LNCaP clone FGC (cell line): Measurements from ENCODE around the gene BACH2.
A peak's percentile ranks its signal among the peaks of the same experiment; 100 is the strongest.

Experiments used
- DNase-seq: peaks from one replicate; pipeline ENCODE4 v3.0.0-alpha.2; 2011; ENCODE audit warnings: low read depth
- H3K4me3 ChIP-seq: 2 replicates; pipeline ENCODE4 v1.5.1; 2011; ENCODE audit warnings: mild to moderate bottlenecking, low read depth, low read length, control low read depth
- TF ChIP-seq, protein P1 (sequence below): IDR thresholded peaks from 2 replicates; pipeline ENCODE4 v1.5.1; 2012; ENCODE audit warnings: mild to moderate bottlenecking; ENCODE audit not compliant: control insufficient read depth, insufficient read depth; ENCODE audit errors: extremely low read depth

Gene BACH2

DNA sequence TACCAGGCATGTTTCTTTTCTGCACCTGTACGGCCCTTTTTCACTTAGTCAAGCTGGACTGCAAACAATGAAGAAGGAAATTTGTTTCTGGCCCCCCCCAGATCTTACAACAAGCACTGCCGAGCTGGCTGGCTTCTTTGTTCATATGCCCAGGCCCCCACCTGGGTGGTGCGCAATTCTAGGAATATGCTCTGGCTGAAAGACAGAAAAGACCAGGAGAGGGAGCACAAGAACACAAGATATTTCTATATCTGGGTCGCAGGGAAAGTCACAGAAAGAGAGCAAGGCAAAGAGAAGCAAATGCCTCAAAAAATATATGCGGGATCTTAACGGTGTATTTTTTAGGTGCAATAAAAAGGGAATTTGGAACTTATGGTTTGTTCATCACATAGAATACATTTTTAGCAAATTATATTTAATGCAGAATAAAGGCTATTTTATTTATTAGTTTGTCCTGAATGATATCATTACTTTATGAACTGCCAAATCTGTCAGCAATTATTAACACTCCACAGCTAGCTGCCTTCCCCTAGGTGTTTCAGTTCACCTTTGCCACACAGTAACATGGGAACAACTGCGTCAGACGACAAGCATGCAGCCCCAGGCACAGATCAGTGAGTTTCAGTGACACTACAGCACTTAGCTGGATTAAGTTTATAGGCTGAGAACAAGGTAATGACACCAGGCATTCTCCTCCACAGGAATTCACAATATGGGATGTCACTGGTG, 325.9 kb downstream of the BACH2 start:
- H3K4me3 ChIP-seq = no peak overlapping the region
- no peak for DNase-seq
- TF ChIP-seq, protein P1, sequence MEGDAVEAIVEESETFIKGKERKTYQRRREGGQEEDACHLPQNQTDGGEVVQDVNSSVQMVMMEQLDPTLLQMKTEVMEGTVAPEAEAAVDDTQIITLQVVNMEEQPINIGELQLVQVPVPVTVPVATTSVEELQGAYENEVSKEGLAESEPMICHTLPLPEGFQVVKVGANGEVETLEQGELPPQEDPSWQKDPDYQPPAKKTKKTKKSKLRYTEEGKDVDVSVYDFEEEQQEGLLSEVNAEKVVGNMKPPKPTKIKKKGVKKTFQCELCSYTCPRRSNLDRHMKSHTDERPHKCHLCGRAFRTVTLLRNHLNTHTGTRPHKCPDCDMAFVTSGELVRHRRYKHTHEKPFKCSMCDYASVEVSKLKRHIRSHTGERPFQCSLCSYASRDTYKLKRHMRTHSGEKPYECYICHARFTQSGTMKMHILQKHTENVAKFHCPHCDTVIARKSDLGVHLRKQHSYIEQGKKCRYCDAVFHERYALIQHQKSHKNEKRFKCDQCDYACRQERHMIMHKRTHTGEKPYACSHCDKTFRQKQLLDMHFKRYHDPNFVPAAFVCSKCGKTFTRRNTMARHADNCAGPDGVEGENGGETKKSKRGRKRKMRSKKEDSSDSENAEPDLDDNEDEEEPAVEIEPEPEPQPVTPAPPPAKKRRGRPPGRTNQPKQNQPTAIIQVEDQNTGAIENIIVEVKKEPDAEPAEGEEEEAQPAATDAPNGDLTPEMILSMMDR = peak; percentile 49

DNA sequence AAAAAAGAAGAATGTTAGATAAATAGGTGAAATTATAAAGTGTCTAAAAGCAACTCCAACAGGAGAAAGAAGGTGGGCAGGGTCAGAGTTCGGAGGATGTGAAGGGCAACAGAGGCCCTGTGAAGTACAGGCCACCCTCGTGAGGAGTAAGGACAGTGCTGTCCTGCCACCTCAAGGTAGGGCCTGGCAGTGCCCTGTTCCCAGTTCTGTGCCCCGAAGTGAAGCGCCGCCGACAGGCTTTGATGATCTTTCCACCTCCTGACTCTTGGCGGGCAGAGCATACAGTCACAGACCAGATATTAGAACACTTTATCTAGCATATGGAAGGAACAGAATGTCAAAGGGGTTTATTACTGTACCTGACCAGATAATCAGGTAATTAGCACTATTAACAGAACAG, 326.6 kb downstream of the BACH2 start:
- no peak overlapping the region for H3K4me3 ChIP-seq
- DNase-seq = no peak
- TF ChIP-seq, protein P1 = 0 out of 2 replicates have a peak, but pooled peaks have one; percentile 12

DNA sequence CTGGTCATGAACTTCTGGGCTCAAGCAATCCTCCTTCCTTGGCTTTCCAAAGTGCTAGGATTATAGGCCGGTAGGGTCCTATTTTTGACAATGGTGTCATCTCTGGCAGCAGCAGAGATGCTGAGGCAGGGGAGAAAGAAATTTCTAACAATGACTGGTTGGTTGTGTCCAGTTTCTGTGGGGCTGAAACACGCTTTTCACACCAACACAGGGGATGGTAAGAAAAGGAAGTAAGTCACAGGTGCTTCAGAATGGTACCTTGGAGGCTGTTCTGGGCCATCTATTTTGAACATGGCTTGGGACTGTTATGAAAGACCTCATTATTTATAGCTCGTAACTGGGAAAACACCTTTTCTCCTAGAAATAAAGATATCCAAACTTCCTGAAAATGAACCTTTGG, 329.7 kb downstream of the BACH2 start:
- no peak for DNase-seq
- no peak overlapping the region for H3K4me3 ChIP-seq
- TF ChIP-seq, protein P1 = no peak

DNA sequence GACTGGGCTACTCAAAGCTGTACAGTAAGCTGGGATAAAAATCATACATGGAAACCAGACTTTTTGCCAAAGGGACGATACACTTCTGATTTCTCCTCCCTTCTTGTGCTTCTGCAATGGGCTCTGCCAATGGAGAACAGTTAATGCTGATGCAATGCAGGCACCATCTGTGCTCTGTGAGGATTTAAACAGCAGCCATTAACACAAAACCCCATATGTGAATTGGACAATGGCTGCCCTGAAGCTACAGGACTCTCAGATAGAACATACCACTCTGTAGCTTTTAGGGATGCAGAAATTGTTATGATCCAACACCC, 330.5 kb downstream of the BACH2 start:
- no peak for DNase-seq
- TF ChIP-seq, protein P1 = no peak
- H3K4me3 ChIP-seq = no peak overlapping the region

DNA sequence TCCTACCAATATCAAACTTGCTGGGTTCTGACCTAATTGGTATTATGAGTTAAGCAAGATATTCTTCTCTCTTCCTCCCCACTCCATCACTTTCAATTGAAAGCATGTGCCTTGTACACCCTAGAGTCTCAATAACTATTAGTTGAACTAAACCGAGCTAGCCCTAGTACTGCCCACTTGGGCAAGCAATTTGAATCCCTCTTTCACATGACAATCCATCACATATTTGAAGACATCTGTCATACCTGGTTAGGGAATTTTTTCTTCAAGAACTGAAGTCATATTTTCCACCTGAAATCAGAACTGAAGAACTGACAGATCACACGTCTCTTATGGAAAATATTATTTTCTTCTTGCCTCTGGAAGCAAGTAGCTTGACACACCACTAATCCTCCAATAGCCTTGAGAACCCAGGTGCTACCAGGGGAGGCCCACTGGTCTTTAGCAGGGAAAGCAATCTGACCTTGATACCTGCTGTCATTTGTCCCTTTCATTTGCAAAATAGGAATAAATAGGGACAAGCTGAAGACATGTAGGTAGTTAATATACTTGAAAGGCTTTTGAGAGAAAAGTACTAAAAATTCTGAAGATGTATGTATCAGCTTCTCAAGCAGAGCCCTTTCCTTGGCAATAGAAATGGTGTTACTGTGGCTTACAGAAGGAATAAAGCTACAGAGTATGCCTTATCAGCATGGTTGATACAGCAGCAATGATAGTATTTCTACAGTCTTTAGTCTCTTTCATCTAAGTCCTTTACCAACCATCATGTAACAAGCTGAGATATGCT, 331.0 kb downstream of the BACH2 start:
- TF ChIP-seq, protein P1 = no peak
- no peak for DNase-seq
- H3K4me3 ChIP-seq = no peak overlapping the region

DNA sequence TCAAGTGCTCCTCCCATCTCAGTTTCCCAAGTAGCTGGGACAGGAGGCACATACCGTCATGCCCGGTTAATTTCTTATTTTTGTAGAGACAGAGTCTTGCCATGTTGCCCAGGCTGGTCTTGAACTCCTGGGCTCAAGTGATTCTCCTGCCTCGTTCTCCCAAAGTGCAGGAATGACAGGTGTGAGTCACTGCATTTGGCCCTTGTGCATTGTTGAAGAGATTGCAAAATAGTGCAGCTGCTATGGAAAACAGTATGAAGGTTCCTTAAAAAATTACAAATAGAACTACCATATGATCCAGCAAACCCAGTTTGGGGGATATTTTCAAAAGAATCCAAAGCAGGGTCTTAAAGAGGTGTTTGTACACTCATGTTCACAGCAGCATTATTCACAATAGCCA, 333.3 kb downstream of the BACH2 start:
- TF ChIP-seq, protein P1 = no peak
- no peak for DNase-seq
- H3K4me3 ChIP-seq = no peak overlapping the region
